OCI-LY1 (cell line): ENCODE measurements around the gene CAMK2A.

ENCODE experiments used
- H2AFZ ChIP-seq: fragments of 200-600 bp; sonication (generic), shearing (Covaris generic); 2 replicates; pipeline ENCODE4 v1.6.0; 2014; ENCODE audit warnings: antibody characterized with exemption, mild to moderate bottlenecking, low read length
- H3F3A ChIP-seq: fragments of 200-600 bp; sonication (generic), shearing (Covaris generic); 2 replicates; pipeline ENCODE4 v1.6.0; 2014; ENCODE audit warnings: mild to moderate bottlenecking, antibody characterized with exemption, low read length, moderate library complexity; ENCODE audit not compliant: insufficient read depth
- H3K27ac ChIP-seq: fragments of 200-600 bp; sonication (generic); 2 replicates; pipeline ENCODE4 v1.5.1; 2014; ENCODE audit warnings: low read length, mixed run types, mild to moderate bottlenecking, low read depth; ENCODE audit not compliant: poor library complexity, severe bottlenecking
- H3K27me3 ChIP-seq: fragments of 200-600 bp; sonication (generic); 2 replicates; pipeline ENCODE4 v1.6.0; 2014; ENCODE audit warnings: antibody characterized with exemption, mild to moderate bottlenecking, low read length, moderate library complexity; ENCODE audit not compliant: insufficient read depth
- H3K36me3 ChIP-seq: fragments of 200-600 bp; sonication (generic); 2 replicates; pipeline ENCODE4 v1.6.1; 2014; ENCODE audit warnings: mild to moderate bottlenecking, antibody characterized with exemption, low read length, moderate library complexity, mixed read lengths; ENCODE audit not compliant: insufficient read depth
- H3K4me1 ChIP-seq: fragments of 200-600 bp; sonication (generic); 2 replicates; pipeline ENCODE4 v1.5.1; 2014; ENCODE audit warnings: mild to moderate bottlenecking, low read length, moderate library complexity; ENCODE audit not compliant: insufficient read depth, severe bottlenecking
- H3K4me2 ChIP-seq: fragments of 200-600 bp; sonication (generic), shearing (Covaris generic); 2 replicates; pipeline ENCODE4 v1.6.1; 2014; ENCODE audit warnings: low read length
- H3K4me3 ChIP-seq: fragments of 200-600 bp; sonication (generic); 2 replicates; pipeline ENCODE4 v1.5.1; 2014; ENCODE audit warnings: low read length, low read depth, mild to moderate bottlenecking, mixed read lengths; ENCODE audit not compliant: poor library complexity, severe bottlenecking
- H3K79me2 ChIP-seq: fragments of 200-600 bp; shearing (Covaris generic); 2 replicates; pipeline ENCODE4 v1.6.1; 2016; ENCODE audit warnings: mixed run types, low read length, mixed read lengths; ENCODE audit not compliant: insufficient read depth
- H3K9ac ChIP-seq: fragments of 200-600 bp; sonication (generic), shearing (Covaris generic); 2 replicates; pipeline ENCODE4 v1.6.1; 2014; ENCODE audit warnings: mild to moderate bottlenecking, low read length, mixed read lengths
- H3K9me2 ChIP-seq: fragments of 200-600 bp; sonication (generic), shearing (Covaris generic); 2 replicates; pipeline ENCODE4 v1.6.1; 2014; ENCODE audit warnings: low read depth, mild to moderate bottlenecking, low read length, mixed read lengths
- H3K9me3 ChIP-seq: fragments of 200-600 bp; shearing (Covaris generic); 2 replicates; pipeline ENCODE4 v1.6.1; 2014; ENCODE audit warnings: low read length, mixed read lengths
- H4K20me1 ChIP-seq: fragments of 200-600 bp; sonication (generic), shearing (Covaris generic); 2 replicates; pipeline ENCODE4 v1.6.0; 2016; ENCODE audit warnings: mild to moderate bottlenecking, low read length; ENCODE audit not compliant: insufficient read depth
- EZH2 ChIP-seq: fragments of 200-600 bp; sonication (generic), shearing (Covaris generic); IDR thresholded peaks from 2 replicates; pipeline ENCODE4 v1.8.0; 2017; ENCODE audit warnings: borderline replicate concordance, mixed run types, mild to moderate bottlenecking, antibody characterized with exemption, low read length, moderate library complexity, mixed read lengths
- TF ChIP-seq, protein P1 (sequence below): fragments of 200-600 bp; sonication (generic), shearing (Covaris generic); IDR thresholded peaks from 2 replicates; pipeline ENCODE4 v1.5.1; 2017; ENCODE audit warnings: mild to moderate bottlenecking, antibody characterized with exemption, low read length, moderate library complexity, mixed read lengths

The CAMK2A gene

DNA sequence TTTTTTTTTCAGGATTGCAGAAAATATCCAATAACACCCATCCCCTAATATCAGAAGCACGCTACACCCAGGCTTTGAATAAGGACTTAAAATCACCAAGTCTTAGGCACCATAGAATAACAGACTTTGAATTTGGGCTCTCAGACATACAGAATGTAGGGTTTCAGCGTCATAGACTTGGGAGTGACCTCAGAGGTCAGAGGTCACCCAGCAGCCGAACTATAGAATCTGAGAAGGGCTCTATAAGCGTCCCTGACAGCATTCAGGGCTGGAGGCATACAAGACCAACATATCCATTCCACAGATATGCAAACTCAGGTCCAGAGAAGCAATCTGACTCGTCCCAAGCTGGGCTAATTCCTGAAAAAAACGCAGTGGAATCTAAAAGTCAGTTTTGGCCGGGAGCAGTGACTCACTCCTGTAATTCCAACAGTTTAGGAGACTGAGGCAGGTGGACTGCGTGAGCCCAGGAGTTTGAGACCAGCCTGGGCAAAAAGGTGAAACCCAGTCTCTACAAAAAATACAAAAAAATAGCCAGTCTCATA is 65.0 kb downstream of the CAMK2A start:
- no peaks in the 10 kb centered on the region for H3K79me2 ChIP-seq
- H3K27ac ChIP-seq: no peak overlapping the region
- no peak for TF ChIP-seq EZH2
- TF ChIP-seq, protein P1, sequence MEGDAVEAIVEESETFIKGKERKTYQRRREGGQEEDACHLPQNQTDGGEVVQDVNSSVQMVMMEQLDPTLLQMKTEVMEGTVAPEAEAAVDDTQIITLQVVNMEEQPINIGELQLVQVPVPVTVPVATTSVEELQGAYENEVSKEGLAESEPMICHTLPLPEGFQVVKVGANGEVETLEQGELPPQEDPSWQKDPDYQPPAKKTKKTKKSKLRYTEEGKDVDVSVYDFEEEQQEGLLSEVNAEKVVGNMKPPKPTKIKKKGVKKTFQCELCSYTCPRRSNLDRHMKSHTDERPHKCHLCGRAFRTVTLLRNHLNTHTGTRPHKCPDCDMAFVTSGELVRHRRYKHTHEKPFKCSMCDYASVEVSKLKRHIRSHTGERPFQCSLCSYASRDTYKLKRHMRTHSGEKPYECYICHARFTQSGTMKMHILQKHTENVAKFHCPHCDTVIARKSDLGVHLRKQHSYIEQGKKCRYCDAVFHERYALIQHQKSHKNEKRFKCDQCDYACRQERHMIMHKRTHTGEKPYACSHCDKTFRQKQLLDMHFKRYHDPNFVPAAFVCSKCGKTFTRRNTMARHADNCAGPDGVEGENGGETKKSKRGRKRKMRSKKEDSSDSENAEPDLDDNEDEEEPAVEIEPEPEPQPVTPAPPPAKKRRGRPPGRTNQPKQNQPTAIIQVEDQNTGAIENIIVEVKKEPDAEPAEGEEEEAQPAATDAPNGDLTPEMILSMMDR: no peak
- H4K20me1 ChIP-seq: no peaks in the 10 kb centered on the region
- no peaks in the 10 kb centered on the region for H3F3A ChIP-seq
- 0 out of 2 replicates have a peak, but pooled peaks cover 11% of the 10 kb centered on the region for H3K27me3 ChIP-seq
- H3K4me3 ChIP-seq: no peak overlapping the region
- H3K9ac ChIP-seq: no peak overlapping the region
- H3K9me3 ChIP-seq: no peaks in the 10 kb centered on the region
- H3K9me2 ChIP-seq: no peaks in the 10 kb centered on the region
- no peaks in the 10 kb centered on the region for H3K4me1 ChIP-seq
- H3K4me2 ChIP-seq: no peak overlapping the region
- H3K36me3 ChIP-seq: no peaks in the 10 kb centered on the region
- H2AFZ ChIP-seq: no peak overlapping the region

DNA sequence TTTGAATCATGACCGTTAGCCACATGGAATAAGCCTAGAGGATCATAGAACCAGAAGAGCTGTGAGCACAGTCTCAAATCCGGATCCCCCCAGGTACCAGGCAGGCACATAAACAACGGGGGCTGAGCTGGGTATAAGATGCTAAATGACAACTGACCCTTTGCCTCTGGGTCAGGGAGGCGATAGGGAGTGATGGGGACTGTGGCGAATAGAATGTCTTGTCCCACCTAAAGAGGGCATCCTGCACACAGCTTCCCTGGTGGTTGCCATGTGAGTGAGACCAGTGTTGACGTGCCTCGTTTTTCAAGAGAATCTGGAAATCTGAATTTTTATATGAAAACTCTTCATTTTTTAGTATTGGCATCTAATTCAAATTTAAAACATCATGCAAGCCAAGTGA is 66.1 kb downstream of the CAMK2A start:
- Histone ChIP-seq H3K9ac (no peak overlapping the region), H3K9me3 (no peaks in the 10 kb centered on the region), H3K4me1 (no peaks in the 10 kb centered on the region), H3K27ac (no peak overlapping the region), H3K79me2 (no peaks in the 10 kb centered on the region), H2AFZ (no peak overlapping the region), H3F3A (no peaks in the 10 kb centered on the region), H3K4me2 (no peak overlapping the region), H4K20me1 (no peaks in the 10 kb centered on the region), H3K9me2 (no peaks in the 10 kb centered on the region), H3K36me3 (no peaks in the 10 kb centered on the region), H3K4me3 (no peak overlapping the region), H3K27me3 (0 out of 2 replicates have a peak, but pooled peaks cover 4% of the 10 kb centered on the region)
- TF ChIP-seq, protein P1: no peak
- TF ChIP-seq EZH2: no peak

DNA sequence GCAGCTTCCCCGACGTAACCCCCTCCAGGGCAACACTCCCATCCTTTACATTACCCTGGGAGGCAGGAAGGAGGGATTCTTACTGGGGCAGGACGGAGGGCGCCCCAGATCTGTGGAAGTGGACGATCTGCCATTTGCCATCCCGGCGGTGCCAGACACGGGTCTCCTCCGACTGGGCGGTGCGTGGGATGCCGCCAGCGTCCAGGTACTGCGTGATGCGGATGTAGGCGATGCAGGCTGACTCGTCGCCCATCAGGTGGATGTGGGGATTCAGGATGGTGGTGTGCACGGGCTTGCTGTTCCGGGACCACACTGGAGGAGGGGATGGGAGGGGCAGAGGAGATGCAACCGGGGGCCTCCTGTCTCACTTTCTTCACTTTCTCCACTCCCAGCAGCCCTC is 66.7 kb downstream of the CAMK2A start:
- Histone ChIP-seq H3K4me1 (no peaks in the 10 kb centered on the region), H3F3A (no peaks in the 10 kb centered on the region), H3K4me2 (no peak overlapping the region), H3K4me3 (no peak overlapping the region), H3K9me2 (no peaks in the 10 kb centered on the region), H3K79me2 (no peaks in the 10 kb centered on the region), H2AFZ (no peak overlapping the region), H3K27me3 (0 out of 2 replicates have a peak, but pooled peaks cover 4% of the 10 kb centered on the region), H3K9me3 (no peaks in the 10 kb centered on the region), H3K27ac (no peak overlapping the region), H4K20me1 (no peaks in the 10 kb centered on the region), H3K36me3 (no peaks in the 10 kb centered on the region), H3K9ac (no peak overlapping the region)
- TF ChIP-seq EZH2: no peak
- TF ChIP-seq, protein P1: no peak
